Fibroblast of lung (primary cell): ENCODE results near the gene RNF220.

Experiments used
- EZH2 ChIP-seq: IDR thresholded peaks from 2 replicates; pipeline ENCODE4 v1.5.1; 2012; ENCODE audit warnings: low read length, control low read depth, mild to moderate bottlenecking; ENCODE audit errors: missing control alignments
- TF ChIP-seq, protein P1 (sequence below), 2 donors: IDR thresholded peaks in 1 of 2; conservative IDR thresholded peaks in 1 of 2; 1 replicate in 1 of 2; 2 replicates in 1 of 2; pipeline ENCODE4 v1.5.1; 2011 to 2012; ENCODE audit warnings: low read length in 2 of 2, control low read depth in 1 of 2, inconsistent platforms in 1 of 2, low read depth in 1 of 2, mild to moderate bottlenecking in 1 of 2

DNA sequence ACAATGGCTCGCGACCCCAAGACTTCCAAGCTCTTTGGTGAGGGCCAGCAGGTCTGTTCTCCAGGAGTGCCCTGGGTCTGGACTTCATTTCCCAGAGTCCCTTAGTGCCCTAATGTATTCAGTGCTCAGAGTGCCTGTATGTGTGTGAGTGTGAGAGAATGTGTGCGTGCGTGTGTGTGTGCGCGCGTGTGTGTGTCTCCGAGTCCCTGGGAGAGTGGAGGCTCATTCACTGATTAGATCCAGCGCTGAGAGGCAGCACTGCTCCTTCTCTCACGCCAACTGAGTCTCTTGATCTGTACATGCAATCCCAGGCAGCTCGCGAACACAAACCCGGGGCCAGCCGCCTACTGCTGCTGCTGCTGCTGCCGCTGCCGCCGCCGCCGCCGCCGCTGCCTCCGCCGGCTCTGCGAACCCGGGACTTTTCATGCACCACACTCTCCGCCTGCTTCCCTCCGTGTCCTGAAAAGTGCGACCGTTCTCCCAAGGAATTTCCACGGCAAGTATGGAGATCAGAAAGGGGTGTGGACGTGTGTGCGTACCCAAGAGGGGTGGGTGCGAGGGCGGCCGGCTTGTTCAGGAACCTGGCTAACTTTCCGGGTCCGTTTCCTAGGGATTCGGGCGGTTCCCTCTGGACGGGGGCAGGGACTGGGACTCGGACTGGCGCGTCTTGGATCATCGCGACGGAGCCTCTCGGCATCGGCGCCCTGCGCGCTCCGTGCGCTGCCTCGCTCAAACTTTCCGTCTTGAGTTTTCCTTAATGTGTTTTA, at the start of gene RNF220:
- TF ChIP-seq, protein P1, sequence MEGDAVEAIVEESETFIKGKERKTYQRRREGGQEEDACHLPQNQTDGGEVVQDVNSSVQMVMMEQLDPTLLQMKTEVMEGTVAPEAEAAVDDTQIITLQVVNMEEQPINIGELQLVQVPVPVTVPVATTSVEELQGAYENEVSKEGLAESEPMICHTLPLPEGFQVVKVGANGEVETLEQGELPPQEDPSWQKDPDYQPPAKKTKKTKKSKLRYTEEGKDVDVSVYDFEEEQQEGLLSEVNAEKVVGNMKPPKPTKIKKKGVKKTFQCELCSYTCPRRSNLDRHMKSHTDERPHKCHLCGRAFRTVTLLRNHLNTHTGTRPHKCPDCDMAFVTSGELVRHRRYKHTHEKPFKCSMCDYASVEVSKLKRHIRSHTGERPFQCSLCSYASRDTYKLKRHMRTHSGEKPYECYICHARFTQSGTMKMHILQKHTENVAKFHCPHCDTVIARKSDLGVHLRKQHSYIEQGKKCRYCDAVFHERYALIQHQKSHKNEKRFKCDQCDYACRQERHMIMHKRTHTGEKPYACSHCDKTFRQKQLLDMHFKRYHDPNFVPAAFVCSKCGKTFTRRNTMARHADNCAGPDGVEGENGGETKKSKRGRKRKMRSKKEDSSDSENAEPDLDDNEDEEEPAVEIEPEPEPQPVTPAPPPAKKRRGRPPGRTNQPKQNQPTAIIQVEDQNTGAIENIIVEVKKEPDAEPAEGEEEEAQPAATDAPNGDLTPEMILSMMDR (conservative IDR thresholded peaks at IDR 0.05 in 1 of 2, IDR thresholded peaks at IDR 0.05 in 1 of 2; ENCODE audit: low read depth in 1 of 2, low read length in 2 of 2): no peak
- TF ChIP-seq EZH2: peak; percentile 95
